ENCODE results near the gene MTMR12. TPM values are rescaled to one million over a fixed set of nuclear protein-coding genes. Genes with fewer than 3 reads are reported as not detected.

The MTMR12 gene
- total and polyA plus RNA-seq, 2 of the 13 experiments (the other 11 are each of a cell fraction or from before 2014, with no cell fraction given): 23.4 to 36.6 TPM

DNA sequence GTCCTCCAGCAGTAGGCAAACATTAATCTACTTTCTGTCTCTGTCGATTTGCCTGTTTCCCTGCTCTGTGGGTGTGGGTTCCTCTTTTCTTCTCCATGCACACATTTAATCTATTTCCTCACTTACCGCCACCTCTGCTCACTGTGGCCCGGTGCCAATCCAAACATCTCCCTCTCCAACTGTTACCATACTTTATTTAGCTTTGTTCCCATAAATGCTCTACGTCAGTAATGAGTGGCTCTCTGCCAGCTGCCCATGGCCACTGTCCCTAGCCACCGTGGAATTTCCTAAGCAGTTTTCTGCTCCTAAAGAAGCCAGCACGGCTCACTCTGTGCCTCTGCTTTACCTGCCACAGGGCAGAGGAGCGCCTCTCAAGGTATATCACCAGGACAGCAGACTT lies 119.1 kb downstream of the MTMR12 start (continued):
- TF ChIP-seq FOSL2 (CRISPR knock-in tag; IDR thresholded peaks at IDR 0.05): peak; percentile 45
- no peak for TF ChIP-seq ZNF720 (CRISPR knock-in tag; IDR thresholded peaks at IDR 0.05)
- TF ChIP-seq, protein P1, sequence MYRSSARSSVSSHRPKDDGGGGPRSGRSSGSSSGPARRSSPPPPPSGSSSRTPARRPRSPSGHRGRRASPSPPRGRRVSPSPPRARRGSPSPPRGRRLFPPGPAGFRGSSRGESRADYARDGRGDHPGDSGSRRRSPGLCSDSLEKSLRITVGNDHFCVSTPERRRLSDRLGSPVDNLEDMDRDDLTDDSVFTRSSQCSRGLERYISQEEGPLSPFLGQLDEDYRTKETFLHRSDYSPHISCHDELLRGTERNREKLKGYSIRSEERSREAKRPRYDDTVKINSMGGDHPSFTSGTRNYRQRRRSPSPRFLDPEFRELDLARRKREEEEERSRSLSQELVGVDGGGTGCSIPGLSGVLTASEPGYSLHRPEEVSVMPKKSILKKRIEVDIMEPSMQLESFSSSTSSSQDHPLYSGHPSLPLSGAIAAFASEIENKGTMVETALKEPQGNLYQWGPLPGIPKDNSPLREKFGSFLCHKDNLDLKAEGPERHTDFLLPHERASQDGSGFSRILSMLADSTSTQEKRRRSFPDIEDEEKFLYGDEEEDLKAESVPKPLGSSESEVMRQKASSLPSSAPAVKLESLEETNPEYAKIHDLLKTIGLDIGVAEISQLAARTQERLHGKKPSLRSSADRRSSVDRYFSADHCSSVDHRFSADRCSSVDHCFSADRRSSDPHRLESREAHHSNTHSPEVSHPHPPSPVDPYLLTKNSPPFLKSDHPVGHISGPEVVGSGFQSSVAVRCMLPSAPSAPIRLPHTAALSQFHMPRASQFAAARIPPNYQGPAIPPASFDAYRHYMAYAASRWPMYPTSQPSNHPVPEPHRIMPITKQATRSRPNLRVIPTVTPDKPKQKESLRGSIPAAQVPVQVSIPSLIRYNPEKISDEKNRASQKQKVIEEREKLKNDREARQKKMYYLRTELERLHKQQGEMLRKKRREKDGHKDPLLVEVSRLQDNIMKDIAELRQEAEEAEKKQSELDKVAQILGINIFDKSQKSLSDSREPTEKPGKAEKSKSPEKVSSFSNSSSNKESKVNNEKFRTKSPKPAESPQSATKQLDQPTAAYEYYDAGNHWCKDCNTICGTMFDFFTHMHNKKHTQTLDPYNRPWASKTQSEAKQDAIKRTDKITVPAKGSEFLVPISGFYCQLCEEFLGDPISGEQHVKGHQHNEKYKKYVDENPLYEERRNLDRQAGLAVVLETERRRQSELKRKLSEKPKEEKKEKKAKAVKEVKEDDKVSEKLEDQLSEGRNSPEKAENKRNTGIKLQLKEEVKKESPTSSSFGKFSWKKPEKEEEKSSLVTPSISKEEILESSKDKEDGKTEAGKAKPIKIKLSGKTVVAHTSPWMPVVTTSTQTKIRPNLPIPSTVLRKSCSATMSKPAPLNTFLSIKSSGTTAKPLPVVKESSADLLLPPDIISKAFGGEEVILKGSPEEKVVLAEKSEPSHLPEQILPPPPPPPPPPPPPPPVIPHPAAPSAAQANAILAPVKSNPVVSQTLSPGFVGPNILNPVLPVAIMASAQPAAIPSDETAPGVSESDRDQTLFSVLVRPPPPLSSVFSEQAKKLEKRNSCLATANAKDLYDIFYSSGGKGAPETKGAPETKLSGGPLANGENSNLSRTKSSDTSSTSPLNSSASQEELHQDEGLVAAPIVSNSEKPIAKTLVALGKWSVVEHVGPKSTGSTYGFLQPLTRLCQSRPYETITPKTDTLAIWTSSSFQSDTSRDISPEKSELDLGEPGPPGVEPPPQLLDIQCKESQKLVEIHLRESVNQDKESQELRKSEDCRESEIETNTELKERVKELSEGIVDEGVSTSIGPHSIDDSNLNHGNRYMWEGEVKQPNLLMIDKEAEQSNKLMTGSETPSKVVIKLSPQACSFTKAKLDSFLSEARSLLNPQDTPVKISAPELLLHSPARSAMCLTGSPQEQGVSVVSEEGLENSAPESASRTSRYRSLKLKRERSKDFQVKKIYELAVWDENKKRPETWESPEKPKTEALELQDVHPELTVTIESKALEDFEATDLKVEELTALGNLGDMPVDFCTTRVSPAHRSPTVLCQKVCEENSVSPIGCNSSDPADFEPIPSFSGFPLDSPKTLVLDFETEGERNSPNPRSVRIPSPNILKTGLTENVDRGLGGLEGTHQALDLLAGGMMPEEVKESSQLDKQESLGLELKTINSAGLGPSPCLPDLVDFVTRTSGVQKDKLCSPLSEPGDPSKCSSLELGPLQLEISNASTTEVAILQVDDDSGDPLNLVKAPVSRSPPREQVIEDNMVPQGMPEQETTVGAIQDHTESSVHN (CRISPR knock-in tag; IDR thresholded peaks at IDR 0.05): no peak
- TF ChIP-seq, protein P2, sequence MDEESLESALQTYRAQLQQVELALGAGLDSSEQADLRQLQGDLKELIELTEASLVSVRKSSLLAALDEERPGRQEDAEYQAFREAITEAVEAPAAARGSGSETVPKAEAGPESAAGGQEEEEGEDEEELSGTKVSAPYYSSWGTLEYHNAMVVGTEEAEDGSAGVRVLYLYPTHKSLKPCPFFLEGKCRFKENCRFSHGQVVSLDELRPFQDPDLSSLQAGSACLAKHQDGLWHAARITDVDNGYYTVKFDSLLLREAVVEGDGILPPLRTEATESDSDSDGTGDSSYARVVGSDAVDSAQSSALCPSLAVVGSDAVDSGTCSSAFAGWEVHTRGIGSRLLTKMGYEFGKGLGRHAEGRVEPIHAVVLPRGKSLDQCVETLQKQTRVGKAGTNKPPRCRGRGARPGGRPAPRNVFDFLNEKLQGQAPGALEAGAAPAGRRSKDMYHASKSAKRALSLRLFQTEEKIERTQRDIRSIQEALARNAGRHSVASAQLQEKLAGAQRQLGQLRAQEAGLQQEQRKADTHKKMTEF (CRISPR knock-in tag; IDR thresholded peaks at IDR 0.05): peak; percentile 47; the same call in 1 of the 2 replicates
- TF ChIP-seq, protein P3, sequence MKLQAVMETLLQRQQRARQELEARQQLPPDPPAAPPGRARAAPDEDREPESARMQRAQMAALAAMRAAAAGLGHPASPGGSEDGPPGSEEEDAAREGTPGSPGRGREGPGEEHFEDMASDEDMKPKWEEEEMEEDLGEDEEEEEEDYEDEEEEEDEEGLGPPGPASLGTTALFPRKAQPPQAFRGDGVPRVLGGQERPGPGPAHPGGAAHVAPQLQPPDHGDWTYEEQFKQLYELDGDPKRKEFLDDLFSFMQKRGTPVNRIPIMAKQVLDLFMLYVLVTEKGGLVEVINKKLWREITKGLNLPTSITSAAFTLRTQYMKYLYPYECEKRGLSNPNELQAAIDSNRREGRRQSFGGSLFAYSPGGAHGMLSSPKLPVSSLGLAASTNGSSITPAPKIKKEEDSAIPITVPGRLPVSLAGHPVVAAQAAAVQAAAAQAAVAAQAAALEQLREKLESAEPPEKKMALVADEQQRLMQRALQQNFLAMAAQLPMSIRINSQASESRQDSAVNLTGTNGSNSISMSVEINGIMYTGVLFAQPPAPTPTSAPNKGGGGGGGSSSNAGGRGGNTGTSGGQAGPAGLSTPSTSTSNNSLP (IDR thresholded peaks at IDR 0.05; ENCODE audit: low read depth, low read length): 0 out of 2 replicates have a peak, but pooled peaks have one; percentile 25
- TF ChIP-seq SALL1 (CRISPR knock-in tag; IDR thresholded peaks at IDR 0.05): peak; percentile 43; the same call in 1 of the 2 replicates
- no peak for TF ChIP-seq KDM4B (CRISPR knock-in tag; IDR thresholded peaks at IDR 0.05)
- TF ChIP-seq, protein P4, sequence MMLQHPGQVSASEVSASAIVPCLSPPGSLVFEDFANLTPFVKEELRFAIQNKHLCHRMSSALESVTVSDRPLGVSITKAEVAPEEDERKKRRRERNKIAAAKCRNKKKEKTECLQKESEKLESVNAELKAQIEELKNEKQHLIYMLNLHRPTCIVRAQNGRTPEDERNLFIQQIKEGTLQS (CRISPR knock-in tag; IDR thresholded peaks at IDR 0.05): no peak
- no peak; the same call in 1 of the 2 replicates for TF ChIP-seq RXRA (CRISPR knock-in tag; IDR thresholded peaks at IDR 0.05)
- TF ChIP-seq FOXJ3 (CRISPR knock-in tag; IDR thresholded peaks at IDR 0.05; ENCODE audit: borderline replicate concordance): 0 out of 2 replicates have a peak, but pooled peaks have one; percentile 24
- TF ChIP-seq GTF2F1 (IDR thresholded peaks at IDR 0.05; ENCODE audit: low read length): no peak
- TF ChIP-seq TEAD2 (CRISPR knock-in tag; IDR thresholded peaks at IDR 0.05): no peak
- TF ChIP-seq ZNF263 (CRISPR knock-in tag; IDR thresholded peaks at IDR 0.05): no peak
- TF ChIP-seq NKX3-1 (CRISPR knock-in tag; IDR thresholded peaks at IDR 0.05): no peak
- no peak for TF ChIP-seq MATR3 (CRISPR knock-in tag; IDR thresholded peaks at IDR 0.05)
- 0 out of 2 replicates have a peak, but pooled peaks have one; percentile 25 for TF ChIP-seq SMAD3 (CRISPR knock-in tag; IDR thresholded peaks at IDR 0.05)
- TF ChIP-seq HNRNPH1 (optimal IDR thresholded peaks at IDR 0.05; ENCODE audit: low read depth, low read length): no peak
- TF ChIP-seq HOXA3 (CRISPR knock-in tag; IDR thresholded peaks at IDR 0.05): 0 out of 2 replicates have a peak, but pooled peaks have one; percentile 46
- 0 out of 2 replicates have a peak, but pooled peaks have one; percentile 11 for TF ChIP-seq YEATS2 (CRISPR knock-in tag; IDR thresholded peaks at IDR 0.05; ENCODE audit: borderline replicate concordance)
- no peak for TF ChIP-seq ZNF496 (CRISPR knock-in tag; IDR thresholded peaks at IDR 0.05; ENCODE audit: insufficient replicate concordance)

Measured in HepG2 (cell line).